AG10803 (cell line): ENCODE measurements around the gene FBLN2.

Experiments used
- DNase-seq: peaks from one replicate; pipeline ENCODE4 v3.0.0; 2010; ENCODE audit warnings: low read depth
- H3K4me3 ChIP-seq: 2 replicates; pipeline ENCODE4 v1.5.1; 2011; ENCODE audit warnings: mild to moderate bottlenecking, low read length, control low read depth
- TF ChIP-seq, protein P1 (sequence below): conservative IDR thresholded peaks from 2 replicates; pipeline ENCODE4 v1.5.1; 2011; ENCODE audit warnings: mild to moderate bottlenecking, low read length, control low read depth, inconsistent platforms

FBLN2 gene

DNA sequence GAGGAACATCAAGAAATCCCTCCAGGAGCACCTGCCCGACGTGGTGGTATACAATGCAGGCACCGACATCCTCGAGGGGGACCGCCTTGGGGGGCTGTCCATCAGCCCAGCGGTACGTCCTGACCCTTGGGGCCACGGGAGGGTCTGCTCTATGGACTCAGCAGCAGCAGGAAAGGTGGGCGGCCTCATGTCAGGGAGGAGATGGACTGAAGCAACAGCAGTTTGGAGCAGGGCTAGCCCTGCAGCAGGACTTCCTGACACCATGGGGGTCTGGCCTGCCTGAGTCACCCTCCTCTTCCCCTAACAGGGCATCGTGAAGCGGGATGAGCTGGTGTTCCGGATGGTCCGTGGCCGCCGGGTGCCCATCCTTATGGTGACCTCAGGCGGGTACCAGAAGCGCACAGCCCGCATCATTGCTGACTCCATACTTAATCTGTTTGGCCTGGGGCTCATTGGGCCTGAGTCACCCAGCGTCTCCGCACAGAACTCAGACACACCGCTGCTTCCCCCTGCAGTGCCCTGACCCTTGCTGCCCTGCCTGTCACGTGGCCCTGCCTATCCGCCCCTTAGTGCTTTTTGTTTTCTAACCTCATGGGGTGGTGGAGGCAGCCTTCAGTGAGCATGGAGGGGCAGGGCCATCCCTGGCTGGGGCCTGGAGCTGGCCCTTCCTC is 44.6 kb upstream of the FBLN2 start:
- TF ChIP-seq, protein P1, sequence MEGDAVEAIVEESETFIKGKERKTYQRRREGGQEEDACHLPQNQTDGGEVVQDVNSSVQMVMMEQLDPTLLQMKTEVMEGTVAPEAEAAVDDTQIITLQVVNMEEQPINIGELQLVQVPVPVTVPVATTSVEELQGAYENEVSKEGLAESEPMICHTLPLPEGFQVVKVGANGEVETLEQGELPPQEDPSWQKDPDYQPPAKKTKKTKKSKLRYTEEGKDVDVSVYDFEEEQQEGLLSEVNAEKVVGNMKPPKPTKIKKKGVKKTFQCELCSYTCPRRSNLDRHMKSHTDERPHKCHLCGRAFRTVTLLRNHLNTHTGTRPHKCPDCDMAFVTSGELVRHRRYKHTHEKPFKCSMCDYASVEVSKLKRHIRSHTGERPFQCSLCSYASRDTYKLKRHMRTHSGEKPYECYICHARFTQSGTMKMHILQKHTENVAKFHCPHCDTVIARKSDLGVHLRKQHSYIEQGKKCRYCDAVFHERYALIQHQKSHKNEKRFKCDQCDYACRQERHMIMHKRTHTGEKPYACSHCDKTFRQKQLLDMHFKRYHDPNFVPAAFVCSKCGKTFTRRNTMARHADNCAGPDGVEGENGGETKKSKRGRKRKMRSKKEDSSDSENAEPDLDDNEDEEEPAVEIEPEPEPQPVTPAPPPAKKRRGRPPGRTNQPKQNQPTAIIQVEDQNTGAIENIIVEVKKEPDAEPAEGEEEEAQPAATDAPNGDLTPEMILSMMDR: no peak
- DNase-seq: no peak
- H3K4me3 ChIP-seq: no peak overlapping the region

- no peak overlapping the region for H3K4me3 ChIP-seq
- TF ChIP-seq, protein P1: no peak
- no peak for DNase-seq
These were observed 43.5 kb upstream of the FBLN2 start for GRCh38 chr3:13505147-13506130.

GRCh38 chr3:13506239-13506638 is 42.7 kb upstream of the FBLN2 start:
- no peak for DNase-seq
- no peak overlapping the region for H3K4me3 ChIP-seq
- TF ChIP-seq, protein P1: no peak

- TF ChIP-seq, protein P1: no peak
- no peak overlapping the region for H3K4me3 ChIP-seq
- no peak for DNase-seq
These were observed 42.2 kb upstream of the FBLN2 start for GRCh38 chr3:13506680-13507079.

GRCh38 chr3:13507247-13507569 is 41.7 kb upstream of the FBLN2 start:
- TF ChIP-seq, protein P1: no peak
- DNase-seq: no peak
- H3K4me3 ChIP-seq: no peak overlapping the region

DNA sequence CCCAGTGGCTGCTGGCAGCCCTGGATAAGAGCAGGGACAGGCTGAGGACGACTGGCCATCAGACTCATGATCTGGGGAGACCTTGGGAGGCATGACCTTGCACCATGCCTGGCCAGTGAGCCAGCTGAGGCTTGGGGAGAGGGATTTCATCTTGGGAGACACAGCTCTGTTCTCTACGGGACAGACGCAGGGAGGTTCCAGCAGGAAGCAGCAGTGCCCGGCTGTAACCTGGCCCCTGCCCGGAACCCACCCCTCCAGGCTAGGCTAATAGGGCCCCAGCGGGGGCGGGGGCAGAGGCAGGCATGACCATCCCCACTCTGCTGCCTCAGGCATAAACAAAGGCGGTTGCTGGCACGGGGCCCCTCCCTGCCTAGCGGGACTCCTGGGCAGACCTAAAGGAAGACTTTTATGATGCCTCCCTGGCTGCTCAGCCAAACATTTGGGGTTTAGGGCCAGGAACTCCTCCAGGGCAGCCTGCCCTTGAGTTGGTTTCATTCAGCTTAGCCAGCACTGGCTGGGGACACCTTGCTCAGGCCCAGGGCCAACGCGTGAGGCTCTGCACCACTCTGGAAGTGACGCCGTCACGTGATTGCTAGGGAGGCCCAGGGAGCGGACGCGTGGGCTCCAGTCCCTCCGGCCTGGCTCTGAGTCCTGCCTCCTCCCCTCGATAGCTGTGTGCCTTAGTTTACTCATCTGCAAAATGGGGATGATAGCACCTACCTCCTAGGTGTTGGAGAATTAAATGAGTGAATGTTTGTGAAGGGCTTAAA is 41.2 kb upstream of the FBLN2 start:
- TF ChIP-seq, protein P1: no peak
- no peak overlapping the region for H3K4me3 ChIP-seq
- DNase-seq: peak; percentile 43
